ENCODE measurements around the gene ICAM5.
"Not testable (repeated sequence)": the region's sequence is repeated elsewhere in the genome, so short reads cannot be mapped to it uniquely, and the experiment has no call there.

The ICAM5 gene

DNA sequence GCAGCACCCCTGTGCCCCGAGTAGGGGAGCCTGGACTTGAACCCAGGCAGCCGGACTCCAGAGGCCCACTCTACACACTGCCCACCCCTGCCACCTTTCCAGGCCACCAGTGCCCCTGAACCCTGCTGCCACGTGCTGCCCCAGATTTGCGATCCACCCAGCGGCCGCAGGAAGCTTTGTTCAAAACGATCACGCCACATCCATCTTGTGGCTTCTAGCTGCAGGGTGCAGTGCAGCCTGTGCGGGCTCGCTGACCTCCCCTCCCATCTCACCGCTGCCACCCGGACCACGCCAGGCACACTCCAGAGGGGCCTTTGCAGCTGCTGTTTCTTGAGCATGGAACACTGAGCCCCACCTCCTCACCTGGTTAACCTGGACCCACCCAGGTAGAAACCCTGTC is 39.8 kb downstream of the ICAM5 start:
- DNase-seq (ENCODE audit: low spot score in 2 of 2) (no peak), ATAC-seq (ENCODE audit: low read depth) (no peak)
- no peaks in the 10 kb centered on the region for H3K27me3 Mint-ChIP-seq
- no peaks in the 10 kb centered on the region for H3K9me3 Mint-ChIP-seq
- no peak overlapping the region for H3K27ac Mint-ChIP-seq
- H3K36me3 Mint-ChIP-seq: peaks cover 5% of the 10 kb centered on the region
- peaks cover 7% of the 10 kb centered on the region for H3K4me1 Mint-ChIP-seq
- H3K4me3 Mint-ChIP-seq: no peak overlapping the region

DNA sequence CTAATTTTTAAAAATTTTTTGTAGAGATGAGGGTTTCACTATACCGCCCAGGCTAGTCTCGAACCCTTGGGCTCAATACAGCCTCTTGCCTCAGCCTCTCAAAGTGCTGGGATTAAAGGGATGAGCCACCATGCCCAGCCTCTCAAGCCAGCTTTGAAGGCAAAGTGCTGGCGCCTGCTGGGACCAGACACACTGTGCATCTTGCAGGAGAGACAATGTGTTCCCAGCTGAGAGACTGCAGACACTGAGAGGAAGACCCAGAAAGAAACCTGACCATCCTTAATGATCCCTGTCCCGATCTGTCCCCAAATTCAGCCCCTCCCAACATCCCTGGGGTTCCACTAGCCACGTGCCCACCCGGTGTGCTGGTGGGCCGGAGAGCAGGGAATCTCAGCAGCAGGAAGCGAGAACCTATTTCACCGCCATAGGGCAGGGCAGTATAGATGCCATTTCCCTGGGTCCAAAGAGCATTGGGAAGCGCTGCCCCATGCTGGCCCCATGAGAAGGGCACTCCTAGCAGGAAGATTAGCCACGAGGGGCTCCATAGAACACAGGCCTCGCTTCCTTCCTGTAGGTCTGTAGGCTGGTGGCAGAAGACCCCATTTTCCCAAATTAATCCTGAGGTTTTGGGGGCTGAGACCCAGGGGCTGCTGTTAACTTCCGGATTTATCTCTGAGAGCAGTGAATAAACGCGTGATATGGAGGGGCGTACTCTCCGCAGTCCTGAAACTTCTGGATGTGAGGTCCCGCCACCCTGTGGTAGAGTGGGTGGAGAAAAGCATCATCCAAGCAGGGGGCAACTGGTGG is 42.6 kb downstream of the ICAM5 start:
- ATAC-seq (ENCODE audit: low read depth): peak; percentile 0
- H3K4me3 Mint-ChIP-seq: peak overlapping the region; percentile 87
- H3K4me1 Mint-ChIP-seq: peaks cover 10% of the 10 kb centered on the region
- H3K9me3 Mint-ChIP-seq: no peaks in the 10 kb centered on the region
- DNase-seq (ENCODE audit: low spot score in 2 of 2): no peak
- no peaks in the 10 kb centered on the region for H3K27me3 Mint-ChIP-seq
- peak overlapping the region; percentile 94 for H3K27ac Mint-ChIP-seq
- H3K36me3 Mint-ChIP-seq: peaks cover 7% of the 10 kb centered on the region

DNA sequence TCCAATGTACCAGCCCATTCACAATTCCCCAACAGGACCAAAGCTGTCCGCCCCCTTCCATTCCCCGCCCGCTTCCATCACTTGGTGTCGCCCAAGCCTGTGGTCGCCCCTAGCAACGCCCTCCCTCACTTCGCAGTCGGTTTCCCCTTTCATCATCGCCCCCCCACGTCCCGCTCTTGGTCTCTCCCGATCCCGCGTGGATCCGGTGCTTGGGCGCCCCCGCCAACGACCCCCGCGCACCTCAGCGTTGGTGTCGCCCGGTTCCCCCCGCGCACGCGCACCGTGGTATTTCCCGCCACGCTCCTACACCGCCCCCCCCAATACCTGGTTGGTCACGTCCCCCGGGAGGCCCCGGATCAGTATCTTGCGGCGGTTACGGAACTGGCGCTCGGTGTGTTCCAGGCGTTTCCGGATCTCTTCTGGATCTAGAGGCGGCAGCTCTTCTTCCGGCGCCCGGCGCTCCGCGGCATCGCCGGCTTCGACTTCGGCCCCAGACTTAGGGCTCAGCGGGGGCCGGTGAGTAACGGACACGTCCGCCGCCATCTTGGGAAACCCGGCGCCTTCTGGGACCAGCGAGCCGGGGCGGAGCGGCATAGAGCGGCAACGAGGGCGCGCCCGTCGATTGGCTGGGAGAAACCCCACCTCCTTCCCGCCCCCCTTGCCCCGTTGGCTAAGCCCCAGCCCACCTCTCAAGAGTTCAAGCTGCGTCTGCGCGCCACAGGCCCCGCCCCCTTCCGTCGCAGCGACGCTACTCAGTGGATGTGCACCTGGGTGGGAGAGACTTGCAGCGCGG is 43.4 kb downstream of the ICAM5 start, which contains the start of gene RAVER1:
TSS of gene RAVER1 (minus strand) at position 565 of the 793 bp plus-strand sequence. CDS start at position 543, 22 bp downstream.
- peak; percentile 91 for ATAC-seq (ENCODE audit: low read depth)
- Mint-ChIP-seq H3K36me3 (peaks cover 5% of the 10 kb centered on the region), H3K4me1 (peaks cover 10% of the 10 kb centered on the region), H3K4me3 (peak within 1 kb of the TSS; percentile 87), H3K27me3 (no peaks in the 10 kb centered on the region), H3K9me3 (no peaks in the 10 kb centered on the region), H3K27ac (peak within 1 kb of the TSS; percentile 94)
- DNase-seq (ENCODE audit: low spot score in 2 of 2): peak; percentile 92 to 96

DNA sequence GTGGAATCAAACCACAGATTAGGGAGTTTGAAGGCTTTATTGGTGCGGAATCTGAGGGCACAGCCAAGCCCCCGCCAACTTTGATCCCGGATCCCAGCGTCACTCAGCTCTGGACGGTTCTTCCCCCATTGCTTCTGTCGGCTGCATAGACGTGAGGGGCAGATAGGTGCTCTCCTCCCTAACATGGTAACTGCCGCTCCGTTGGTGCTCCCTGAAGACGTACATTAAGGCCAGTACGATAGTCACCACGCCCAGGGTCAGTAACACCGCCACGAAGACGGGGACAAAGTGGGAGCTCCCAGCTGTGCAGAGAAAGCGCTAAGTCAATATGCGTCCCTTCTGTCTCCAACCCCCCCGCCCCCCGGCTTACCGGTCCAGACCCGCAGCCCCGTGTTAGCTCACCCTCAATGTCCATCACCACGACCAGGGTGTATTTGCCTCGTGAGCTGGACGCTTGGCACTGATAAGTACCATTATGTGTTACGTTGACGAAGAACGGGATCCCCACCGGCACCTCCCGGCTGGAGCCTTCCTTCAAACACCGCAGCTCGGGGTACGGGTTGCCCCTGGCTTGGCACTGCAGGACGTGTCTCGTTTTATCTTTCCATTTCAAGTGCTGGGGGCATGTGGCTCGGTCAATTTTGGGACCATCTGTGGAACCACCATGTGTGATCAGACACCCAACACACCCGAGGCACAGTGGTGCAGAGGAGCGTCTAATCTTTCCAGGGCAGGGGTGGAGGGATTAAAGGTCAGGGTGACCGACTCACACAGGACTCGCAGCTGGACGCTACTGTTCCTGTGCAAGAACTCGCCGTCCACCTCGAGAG is 44.2 kb downstream of the ICAM5 start:
- Mint-ChIP-seq H3K4me3 (peak overlapping the region; percentile 87), H3K27ac (peak overlapping the region; percentile 94), H3K36me3 (peaks cover 5% of the 10 kb centered on the region), H3K9me3 (no peaks in the 10 kb centered on the region), H3K27me3 (no peaks in the 10 kb centered on the region), H3K4me1 (peaks cover 17% of the 10 kb centered on the region)
- DNase-seq (ENCODE audit: low spot score in 2 of 2): no peak
- ATAC-seq (ENCODE audit: low read depth): no peak

DNA sequence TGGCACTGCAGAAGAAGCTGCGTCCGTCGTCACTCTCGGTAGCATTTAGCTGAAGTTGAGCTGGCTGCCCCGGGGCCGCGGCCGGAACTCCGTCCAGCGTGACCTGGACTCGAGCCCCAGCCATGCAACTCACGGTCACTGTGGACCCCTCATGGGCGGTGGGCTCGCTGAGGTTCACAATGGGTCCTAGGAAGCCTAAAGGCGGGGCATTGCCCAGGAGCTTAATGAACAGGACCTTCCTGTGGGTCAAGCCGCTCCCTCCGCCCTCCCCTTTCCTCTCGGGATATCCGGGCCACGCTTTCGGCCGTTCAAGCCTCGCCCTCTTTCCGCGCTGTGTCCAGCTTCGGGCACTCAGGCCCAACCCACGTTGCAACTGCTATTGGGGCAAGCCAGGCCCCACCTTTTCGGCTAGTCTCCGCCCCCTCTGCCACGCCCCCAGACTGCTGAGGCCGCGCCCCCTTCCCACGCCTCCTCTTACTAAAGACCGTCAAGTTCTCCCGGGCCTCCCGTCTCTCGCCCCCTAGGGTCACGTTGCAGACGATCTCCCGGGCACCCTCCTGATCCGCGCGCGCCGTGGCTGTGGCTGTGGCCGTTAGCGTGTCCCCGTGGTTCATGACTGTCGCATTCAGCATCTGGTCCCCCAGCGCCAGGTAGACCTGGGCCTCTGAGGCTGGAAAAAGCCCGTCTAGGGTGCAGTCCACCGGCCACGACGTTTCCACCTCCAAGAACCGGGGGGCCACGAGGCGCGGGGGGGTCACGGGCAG is 45.0 kb downstream of the ICAM5 start:
- Mint-ChIP-seq H3K4me3 (peak overlapping the region; percentile 32), H3K27ac (peak overlapping the region; percentile 94), H3K4me1 (peaks cover 19% of the 10 kb centered on the region), H3K36me3 (peaks cover 2% of the 10 kb centered on the region), H3K9me3 (no peaks in the 10 kb centered on the region), H3K27me3 (no peaks in the 10 kb centered on the region)
- ATAC-seq (ENCODE audit: low read depth) (no peak), DNase-seq (ENCODE audit: low spot score in 2 of 2) (no peak)

DNA sequence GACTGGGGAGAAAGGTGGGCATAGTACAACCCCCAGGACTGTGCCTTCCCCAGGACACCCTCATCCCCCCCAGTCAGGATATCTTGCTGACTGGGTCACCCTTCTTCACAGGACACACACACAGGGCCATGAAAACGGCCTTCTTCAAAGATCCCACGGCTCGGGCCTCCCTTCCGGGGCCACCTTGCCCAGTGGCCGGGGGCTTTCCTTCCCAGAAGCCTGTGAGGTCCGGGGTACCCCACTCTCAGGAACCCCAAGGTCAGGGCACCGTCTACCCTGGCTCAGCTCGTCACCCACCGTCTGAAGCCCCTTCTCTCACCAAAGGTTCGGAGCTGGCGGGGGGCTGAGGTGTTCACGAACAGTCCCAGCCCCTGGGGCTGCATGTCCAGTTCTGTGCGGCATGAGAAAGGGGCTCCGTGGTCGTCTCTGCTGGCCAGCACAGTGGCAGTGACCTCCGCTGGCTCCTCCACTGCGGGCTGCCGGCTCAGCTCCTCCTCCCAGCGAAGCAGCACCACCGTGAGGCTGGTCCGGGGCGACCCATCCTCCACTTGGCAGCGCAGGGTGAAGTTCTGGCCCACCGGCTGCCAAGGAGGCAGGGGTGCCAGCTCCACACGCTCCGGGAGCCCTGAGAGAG is 45.7 kb downstream of the ICAM5 start:
- ATAC-seq (ENCODE audit: low read depth) (no peak), DNase-seq (ENCODE audit: low spot score in 2 of 2) (no peak)
- Mint-ChIP-seq H3K27me3 (no peaks in the 10 kb centered on the region), H3K9me3 (no peaks in the 10 kb centered on the region), H3K4me3 (peak overlapping the region; percentile 58), H3K27ac (no peak overlapping the region), H3K4me1 (peaks cover 19% of the 10 kb centered on the region), H3K36me3 (peaks cover 2% of the 10 kb centered on the region)

DNA sequence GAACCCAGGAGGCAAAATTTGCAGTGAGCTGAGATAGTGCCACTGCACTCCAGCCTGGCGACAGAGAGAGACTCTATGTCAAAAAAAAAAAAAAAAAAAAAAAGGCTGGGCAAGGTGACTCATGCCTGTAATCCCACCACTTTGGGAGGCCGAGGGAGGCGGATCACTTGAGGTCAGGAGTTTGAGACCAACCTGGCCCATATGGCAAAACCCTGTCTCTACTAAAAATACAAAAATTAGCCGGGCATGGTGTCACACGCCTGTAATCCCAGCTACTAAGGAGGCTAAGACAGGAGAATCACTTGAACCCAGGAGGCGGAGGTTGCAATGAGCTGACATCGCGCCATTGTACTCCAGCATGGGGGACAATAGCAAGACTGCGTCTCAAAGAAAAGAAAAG is 47.0 kb downstream of the ICAM5 start:
- H3K4me1 Mint-ChIP-seq: peaks cover 22% of the 10 kb centered on the region
- H3K27ac Mint-ChIP-seq; H3K36me3 Mint-ChIP-seq; H3K4me3 Mint-ChIP-seq; H3K9me3 Mint-ChIP-seq; H3K27me3 Mint-ChIP-seq; ATAC-seq (ENCODE audit: low read depth); DNase-seq (ENCODE audit: low spot score in 2 of 2): not testable (repeated sequence)

DNA sequence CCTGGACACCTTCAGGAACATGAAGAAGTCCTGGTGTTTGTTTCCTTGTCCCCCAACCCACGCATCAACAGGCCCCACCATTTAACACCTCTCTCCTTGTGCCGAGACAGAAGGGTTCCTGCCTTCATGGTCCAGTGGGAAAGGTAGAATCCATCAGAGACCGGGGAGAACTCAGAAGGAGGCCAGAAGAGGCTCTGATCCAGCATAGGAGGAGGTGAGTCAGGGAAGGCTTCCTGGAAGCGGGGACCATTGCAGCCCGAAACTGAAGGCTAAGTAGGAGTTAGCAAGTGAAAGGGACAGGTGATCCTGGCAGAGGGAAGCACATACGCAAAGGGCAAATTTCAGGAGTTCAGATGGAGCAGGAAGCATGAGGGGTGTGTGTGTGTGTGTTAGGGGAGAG is 49.2 kb downstream of the ICAM5 start:
- Mint-ChIP-seq H3K4me3 (peak overlapping the region; percentile 97), H3K36me3 (peaks cover 2% of the 10 kb centered on the region), H3K4me1 (peaks cover 14% of the 10 kb centered on the region), H3K27ac (peak overlapping the region; percentile 92), H3K9me3 (no peaks in the 10 kb centered on the region), H3K27me3 (no peaks in the 10 kb centered on the region)
- ATAC-seq (ENCODE audit: low read depth) (peak; percentile 1), DNase-seq (ENCODE audit: low spot score in 2 of 2) (no peak)

DNA sequence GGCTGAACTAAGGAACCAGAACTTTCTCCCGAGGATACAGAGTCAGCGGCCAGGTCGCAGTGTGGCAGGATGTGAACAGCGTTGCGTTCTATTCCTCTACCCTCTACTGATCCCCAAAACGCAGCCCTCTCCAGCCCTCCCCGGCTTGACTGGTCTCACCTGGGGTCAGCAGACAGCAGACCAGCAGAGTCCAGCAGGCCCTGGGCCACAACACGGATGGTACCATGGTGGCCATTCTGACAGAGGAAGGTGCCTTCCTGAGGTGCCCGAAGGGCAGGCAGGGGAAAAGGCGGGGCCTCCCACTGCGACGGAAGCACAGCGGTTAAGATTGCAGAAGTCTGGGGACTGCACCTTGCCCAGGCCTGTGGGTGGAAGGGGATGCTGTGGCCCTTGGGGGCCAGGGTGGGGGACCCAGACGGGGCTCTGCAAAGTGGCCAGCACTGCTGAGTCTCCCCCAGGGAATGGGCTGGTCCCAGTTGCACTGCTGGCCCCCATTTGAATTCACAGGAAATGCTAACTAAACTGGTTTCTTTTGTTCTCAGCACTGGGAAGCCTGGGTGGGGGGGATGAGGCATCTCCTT is 49.7 kb downstream of the ICAM5 start, which contains the start of gene ICAM3:
TSS of gene ICAM3 (minus strand) at position 245 of the 581 bp plus-strand sequence. CDS start at position 235, 10 bp downstream.
- H3K4me1 Mint-ChIP-seq: peaks cover 14% of the 10 kb centered on the region
- no peaks in the 10 kb centered on the region for H3K9me3 Mint-ChIP-seq
- H3K4me3 Mint-ChIP-seq: peak within 1 kb of the TSS; percentile 97
- peaks cover 2% of the 10 kb centered on the region for H3K36me3 Mint-ChIP-seq
- ATAC-seq (ENCODE audit: low read depth) (peak; percentile 100), DNase-seq (ENCODE audit: low spot score in 2 of 2) (peak; percentile 51 to 62)
- H3K27ac Mint-ChIP-seq: peak within 1 kb of the TSS; percentile 92
- no peaks in the 10 kb centered on the region for H3K27me3 Mint-ChIP-seq

DNA sequence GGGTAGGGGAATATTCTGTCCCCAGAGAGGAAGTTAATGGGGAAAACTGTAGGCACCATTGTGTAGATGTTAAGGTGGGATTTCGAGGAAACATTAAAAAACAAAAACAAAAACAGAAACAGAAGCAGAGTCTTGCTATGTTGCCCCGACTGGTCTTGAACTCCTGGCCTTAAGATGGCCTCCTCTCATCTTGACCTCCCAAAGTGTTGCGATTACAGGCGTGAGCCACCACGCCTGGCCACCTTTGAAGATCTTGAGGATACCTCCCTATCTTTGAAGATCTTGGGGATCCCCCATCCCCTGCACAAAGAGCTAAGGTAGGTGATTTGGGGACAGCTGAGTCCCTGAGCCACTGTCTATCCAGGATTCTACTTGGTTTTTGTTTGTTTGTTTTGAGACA is 50.2 kb downstream of the ICAM5 start:
- H3K27me3 Mint-ChIP-seq: no peaks in the 10 kb centered on the region
- H3K36me3 Mint-ChIP-seq: peaks cover 2% of the 10 kb centered on the region
- H3K4me1 Mint-ChIP-seq: peaks cover 14% of the 10 kb centered on the region
- DNase-seq (ENCODE audit: low spot score in 2 of 2) (no peak), ATAC-seq (ENCODE audit: low read depth) (no peak)
- H3K4me3 Mint-ChIP-seq: peak overlapping the region; percentile 97
- H3K27ac Mint-ChIP-seq: peak overlapping the region; percentile 92
- no peaks in the 10 kb centered on the region for H3K9me3 Mint-ChIP-seq

DNA sequence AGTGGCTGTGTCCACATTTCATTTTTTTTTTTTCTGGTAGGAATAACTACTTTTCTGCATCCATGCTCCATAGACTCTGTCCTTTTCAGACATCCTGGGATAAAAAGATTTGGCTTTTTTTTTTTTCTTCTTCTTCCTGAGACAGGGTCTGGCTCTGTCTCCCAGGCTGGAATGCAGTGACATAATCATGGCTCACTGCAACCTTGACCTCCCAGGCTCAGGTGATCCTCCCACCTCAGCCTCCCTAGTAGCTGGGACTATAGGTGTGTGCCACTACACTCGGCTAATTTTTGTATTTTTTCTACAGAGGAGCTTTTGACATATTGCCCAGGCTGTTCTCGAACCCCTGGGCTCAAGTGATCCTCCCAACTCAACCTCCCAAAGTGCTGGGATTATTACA is 53.7 kb downstream of the ICAM5 start:
- DNase-seq (ENCODE audit: low spot score in 2 of 2) (no peak), ATAC-seq (ENCODE audit: low read depth) (no peak)
- Mint-ChIP-seq H3K27ac (no peak overlapping the region), H3K27me3 (no peaks in the 10 kb centered on the region), H3K9me3 (no peaks in the 10 kb centered on the region), H3K4me3 (no peak overlapping the region), H3K36me3 (no peaks in the 10 kb centered on the region), H3K4me1 (peaks cover 9% of the 10 kb centered on the region)

DNA sequence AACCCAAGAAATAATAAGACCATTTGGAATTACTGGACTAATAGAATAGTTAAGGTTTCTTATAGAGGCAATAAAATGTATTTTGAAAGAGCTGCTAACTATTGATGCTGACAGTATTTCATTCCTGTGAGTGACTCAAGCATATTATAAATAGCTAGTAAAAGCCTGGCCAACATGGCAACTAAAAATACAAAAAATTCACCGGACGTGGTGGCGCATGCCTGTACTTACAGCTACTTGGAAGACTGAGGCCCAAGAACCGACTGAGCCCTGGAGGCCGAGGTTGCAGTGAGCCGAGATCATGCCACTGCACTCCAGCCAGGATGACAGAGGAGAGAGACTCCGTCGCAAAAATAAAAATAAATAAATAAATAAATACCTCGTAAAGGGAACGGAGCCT is 55.0 kb downstream of the ICAM5 start:
- DNase-seq (ENCODE audit: low spot score in 2 of 2) (no peak), ATAC-seq (ENCODE audit: low read depth) (no peak)
- Mint-ChIP-seq H3K4me1 (peaks cover 2% of the 10 kb centered on the region), H3K9me3 (no peaks in the 10 kb centered on the region), H3K27me3 (no peaks in the 10 kb centered on the region), H3K27ac (no peak overlapping the region), H3K36me3 (peaks cover under 1% of the 10 kb centered on the region), H3K4me3 (no peak overlapping the region)

All from memory B cell (primary cell).